ENCODE data around the gene FBH1.
"Not testable (repeated sequence)": the region's sequence is repeated elsewhere in the genome, so short reads cannot be mapped to it uniquely, and the experiment has no call there.

Gene FBH1

DNA sequence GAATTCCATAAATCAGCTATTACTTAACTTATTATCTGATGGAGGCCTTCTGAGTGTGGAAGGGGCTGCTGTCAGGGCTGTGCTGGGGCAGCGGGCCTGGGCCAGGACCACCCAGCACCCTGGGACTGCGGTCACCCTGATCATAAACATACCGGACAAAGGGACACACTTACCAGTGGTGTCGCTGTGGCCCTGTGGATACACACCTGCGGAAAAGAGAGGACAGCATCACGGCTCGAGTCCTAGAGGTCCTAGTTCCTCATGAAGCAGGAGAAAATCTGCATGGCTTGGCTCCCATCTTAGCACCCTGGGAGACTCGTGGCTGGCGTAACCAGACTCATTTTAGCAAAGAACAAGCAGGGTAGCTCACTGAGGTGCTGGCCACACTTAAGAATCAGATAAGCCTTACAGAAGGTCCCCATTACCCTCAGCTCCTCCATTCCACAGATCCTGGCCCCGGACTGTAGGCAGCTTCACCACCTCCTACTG lies 69.6 kb downstream of the FBH1 start:
- DNase-seq (ENCODE audit: low spot score): no peak

DNA sequence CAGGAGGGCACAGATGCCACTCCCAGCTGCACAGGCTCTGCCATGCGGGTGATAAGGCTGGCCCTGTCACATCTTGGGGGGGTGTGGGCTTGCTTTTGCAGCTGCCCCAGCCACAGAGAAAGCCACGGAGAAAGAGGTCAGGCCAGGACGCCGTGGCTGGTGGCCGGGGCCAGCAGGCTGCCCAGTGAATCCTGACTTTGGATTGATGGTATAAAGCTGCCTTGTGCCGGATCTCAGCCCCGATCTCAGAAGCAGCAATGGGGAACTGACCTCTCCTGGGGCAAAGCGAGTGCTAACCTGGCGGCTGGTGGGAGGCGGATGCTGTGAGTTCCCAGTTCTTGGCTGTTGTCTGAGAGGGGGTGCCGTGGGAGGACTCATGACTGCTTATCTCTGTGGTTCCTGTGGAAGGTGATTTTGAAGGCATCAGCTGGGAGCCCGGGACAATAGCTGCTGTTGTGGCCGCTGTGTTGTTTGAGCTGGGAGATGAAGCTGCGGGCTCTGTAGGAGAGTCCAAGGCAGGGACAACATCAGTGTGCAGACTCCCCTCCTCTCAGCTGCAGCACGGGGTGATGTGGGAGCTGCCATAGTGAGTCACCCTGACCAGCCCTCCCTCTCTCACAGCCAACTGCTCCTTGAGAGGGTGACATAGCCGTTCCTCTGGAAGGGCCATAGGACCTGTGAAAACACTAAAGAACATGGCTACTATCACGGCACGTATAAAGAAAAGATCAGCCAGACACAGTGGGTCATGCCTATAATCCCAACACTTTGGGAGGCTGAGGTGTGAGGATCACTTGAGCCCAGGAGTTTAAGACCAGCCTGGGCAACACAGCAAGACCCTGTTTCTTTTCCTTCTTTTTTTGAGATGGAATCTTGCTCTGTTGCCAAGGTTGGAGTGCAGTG lies 70.3 kb downstream of the FBH1 start:
- DNase-seq (ENCODE audit: low spot score): no peak

DNA sequence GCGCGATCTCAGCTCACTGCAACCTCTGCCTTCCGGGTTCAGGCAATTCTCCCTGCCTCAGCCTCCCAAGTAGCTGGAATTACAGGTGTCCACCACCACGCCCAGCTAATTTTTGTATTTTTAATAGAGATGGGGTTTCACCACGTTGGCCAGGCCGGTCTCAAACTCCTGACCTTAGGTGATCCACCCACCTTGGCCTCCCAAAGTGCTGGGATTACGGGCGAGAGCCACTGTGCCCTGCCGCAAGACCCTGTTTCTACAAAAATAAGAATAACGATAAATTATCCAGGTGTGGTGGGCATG lies 70.9 kb downstream of the FBH1 start:
- not testable (repeated sequence) for DNase-seq (ENCODE audit: low spot score)

DNA sequence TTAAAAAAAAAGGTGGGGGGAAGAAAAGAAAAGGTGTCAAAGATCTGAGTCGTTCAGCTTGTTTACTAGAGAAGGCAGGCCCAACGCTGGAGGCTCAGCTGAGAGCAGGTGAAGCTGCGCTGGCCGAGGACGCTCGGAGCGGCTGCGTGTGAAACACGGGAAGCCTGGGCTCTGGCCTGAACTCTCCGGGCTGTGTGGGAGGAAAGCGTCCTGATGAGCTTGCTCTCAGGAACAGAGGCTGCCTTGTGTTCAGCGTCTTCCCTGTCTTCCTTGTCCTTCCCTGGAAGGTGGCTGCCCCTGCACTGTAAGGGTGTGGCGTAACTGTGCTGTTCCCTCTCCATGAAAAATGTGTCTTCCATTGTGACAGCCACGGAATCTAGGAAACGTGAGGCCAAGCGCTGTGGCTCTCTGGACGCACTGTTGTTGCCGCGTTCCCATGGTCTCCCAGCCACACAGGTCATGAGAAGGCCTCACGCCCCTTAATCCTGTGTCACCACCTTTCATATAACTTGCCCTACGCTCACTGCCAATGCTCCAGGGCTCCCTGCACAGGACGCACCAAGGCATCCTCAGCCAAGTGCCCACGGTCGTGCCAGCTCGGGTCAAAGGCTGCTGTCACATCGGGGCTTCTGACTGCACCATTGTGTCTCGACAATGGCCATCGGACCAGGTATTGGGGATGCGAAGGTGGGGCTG lies 71.5 kb downstream of the FBH1 start:
- DNase-seq (ENCODE audit: low spot score): no peak

DNA sequence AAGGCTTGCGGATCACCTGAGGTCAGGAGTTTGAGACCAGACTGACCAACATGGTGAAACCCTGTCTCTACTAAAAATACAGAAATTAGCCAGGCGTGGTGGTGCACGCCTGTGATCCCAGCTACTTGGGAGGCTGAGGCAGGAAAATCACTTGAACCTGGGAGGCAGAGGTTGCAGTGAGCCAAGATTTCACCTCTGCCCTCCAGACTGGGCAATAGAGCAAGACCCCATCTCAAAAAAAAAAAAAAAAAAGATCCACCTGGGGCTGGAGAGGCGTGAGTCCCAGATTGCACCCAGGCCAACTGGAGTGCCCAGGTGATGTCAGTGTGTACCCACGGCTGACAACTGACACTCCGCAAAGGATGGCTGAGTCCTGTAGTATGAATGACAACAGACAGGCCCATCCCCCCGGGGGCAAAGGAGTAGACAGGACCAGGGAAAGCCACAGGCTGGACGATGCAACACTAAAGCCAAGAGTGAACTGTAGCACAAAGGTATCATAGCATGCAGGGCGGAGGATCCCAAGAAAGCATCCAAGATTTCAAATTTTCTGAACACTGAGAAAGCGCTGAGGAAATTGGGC lies 72.4 kb downstream of the FBH1 start:
- not testable (repeated sequence) for DNase-seq (ENCODE audit: low spot score)

DNA sequence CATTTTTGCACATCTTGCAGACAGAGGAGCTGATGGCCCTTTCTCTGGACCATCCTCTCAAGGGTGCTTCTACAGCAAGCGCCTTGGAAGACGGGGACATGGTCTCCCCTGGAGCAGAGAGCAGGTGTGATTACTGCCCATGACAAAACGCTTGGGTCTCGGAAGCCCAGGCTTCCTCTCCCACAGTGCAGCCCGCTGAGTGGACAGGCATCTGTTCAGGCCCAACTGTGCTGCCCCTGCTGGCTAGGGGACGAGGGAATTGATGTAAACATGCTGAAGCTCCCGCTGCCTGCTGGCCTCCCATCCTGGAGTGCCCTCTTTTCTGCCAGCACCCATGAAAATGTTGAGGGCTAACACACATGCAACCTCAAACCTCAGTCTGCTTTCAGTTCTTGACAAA lies 73.0 kb downstream of the FBH1 start:
- no peak for DNase-seq (ENCODE audit: low spot score)

DNA sequence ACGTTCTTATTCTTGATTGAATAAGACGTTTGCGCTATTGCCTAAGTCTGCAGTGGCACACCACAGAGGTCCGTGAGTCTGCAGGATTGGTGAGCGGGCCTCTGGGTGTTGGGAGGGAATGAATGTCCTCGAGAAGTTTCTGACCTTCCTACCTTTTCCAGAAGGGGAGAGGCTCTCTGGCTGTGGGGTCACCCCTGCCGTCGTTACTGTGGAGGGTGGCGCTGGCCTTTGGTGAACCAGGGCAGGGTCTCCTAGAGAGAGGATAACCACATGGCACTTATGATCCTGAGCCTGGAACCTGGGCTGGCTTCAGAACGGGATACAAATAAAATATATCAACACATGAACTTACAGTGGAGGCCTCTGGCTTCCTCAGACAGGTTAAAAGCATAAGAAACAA lies 73.5 kb downstream of the FBH1 start:
- no peak for DNase-seq (ENCODE audit: low spot score)

DNA sequence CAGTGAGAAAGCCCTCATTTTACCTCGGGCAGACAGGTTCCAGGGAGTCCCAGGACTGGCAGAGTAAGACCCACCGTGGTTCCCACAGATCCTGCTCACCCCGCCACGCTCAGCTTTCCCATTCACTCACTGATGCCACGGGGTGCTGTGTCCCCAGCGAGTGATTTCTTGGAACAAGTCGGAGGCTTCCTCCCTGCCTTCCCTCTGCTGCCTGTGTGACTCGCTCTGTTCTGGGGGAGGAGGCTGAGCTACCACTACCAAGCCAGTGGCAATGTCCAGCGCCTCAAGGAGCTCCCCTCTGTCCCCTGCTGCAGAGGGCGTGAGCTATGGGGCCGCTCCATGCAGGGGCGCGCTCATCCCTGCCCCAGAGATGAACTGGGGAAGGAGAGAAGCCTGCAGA lies 74.7 kb downstream of the FBH1 start:
- no peak for DNase-seq (ENCODE audit: low spot score)

DNA sequence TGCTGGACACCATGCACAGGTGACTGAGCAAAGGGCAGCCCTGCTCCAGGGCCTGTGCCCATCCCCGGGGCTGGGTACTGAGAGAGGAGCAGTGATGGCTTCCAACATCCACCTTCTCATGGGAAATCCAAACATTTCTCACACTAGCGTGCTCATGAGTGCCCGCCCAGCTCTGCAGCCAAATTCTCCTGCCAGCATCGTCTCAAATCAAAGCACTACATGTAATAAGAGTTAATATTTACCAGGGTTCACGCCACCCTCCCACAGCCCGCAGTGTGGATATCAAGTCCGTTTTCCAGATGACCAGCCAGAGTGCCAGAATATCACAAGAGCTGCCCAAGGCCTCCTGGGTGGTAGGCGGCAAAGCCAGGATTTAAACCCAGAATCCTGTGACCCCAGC lies 75.2 kb downstream of the FBH1 start:
- DNase-seq (ENCODE audit: low spot score): no peak

DNA sequence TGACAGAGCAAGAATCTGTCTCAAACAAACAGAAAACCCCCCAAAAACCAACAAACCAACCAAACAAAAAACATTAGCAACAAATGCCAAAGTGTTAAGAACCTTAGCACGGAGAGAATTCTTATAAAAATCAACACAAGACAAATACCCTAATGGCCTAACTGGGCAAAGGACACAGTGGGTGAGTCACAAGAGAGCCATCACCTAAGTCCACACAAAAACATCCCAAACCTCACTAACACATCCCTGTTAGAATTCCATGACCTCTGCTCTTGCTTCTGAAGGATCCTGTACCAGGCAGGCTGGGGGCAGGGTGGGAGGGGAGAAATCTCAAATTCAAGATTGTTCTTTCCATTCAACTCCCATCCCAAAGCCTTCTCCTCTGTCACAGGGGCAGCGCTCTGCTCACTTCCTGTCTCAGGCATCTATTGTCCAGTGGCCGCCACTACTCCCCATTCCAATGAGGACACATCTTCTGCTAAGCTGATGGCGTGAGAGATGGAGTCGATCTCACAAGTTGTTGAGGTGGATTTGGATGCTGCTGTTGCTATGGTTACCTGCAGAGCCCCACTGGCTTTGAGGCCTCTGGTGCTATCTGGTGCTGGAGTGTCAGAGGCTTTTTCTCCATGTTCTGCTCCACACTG lies 78.1 kb downstream of the FBH1 start:
- DNase-seq (ENCODE audit: low spot score): no peak

DNA sequence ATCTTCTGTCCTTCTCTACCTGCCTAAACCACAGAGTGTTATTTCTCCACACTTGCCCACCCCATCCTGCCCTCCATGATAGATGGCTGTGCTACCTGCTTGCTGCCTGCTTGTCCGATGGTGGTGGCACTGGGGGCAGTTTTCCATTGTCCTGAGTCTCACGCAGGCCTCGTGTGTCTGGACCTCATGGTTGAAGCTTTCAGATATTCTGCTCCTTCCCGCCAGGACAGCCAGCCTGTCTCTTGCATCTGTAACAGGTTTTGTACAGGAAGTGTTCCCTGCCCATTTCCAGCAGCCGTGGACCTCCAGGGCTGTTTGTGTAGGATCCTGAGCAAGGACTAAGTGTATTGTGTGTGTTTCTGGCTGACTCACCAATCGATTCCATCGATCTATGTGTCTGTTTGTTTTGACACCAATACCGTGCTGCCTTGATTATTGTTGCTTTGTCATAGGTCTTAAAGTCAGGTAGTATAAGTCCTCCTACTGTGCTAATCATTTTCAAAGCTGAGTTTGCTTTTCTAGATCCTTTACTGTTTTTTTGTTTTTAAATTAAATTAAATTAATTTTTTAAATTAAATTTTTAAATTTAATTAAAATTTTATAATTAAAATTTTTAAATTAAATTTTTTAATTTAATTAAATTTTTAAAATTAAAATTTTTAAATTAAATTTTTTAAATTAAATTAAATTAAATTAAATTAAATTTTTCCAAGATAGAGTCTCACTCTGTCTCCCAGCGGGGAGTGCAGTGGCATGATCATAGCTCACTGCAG lies 78.8 kb downstream of the FBH1 start:
- DNase-seq (ENCODE audit: low spot score): no peak

DNA sequence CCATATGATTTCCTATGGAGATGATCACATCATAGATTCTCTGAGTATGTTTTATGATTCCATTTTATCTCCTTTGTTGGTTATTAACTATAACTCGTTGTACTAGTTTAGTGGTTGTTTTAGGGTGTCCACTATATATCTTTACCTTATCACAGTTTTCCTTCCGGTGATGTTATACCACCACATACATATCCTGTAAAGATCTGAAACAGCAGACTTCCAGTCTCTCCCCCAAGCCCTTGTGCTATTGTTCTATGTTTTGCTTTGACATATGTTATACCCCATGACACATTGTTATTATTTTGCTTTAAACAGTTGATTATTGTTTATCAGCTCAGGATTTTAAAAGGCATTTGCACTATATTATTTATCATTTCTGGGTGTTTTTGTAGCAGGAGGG lies 80.0 kb downstream of the FBH1 start:
- DNase-seq (ENCODE audit: low spot score): no peak

DNA sequence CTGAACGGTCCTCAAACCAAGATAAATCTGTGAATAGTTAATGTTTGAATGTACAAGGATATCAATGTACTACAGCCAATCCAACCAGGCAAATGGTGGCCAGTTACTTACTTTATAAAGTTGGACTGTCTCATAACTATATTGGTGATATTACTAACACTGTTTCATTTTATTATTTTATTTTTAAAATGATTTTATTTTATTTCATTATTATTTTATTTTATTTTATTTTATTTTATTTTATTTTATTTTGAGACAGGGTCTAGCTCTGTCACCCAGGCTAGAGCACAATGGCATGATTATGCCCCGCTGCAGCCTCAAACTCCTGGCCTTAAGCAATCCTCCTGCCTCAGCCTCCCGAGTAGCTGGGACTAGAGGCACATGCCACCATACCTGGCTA lies 80.5 kb downstream of the FBH1 start:
- no peak for DNase-seq (ENCODE audit: low spot score)

DNA sequence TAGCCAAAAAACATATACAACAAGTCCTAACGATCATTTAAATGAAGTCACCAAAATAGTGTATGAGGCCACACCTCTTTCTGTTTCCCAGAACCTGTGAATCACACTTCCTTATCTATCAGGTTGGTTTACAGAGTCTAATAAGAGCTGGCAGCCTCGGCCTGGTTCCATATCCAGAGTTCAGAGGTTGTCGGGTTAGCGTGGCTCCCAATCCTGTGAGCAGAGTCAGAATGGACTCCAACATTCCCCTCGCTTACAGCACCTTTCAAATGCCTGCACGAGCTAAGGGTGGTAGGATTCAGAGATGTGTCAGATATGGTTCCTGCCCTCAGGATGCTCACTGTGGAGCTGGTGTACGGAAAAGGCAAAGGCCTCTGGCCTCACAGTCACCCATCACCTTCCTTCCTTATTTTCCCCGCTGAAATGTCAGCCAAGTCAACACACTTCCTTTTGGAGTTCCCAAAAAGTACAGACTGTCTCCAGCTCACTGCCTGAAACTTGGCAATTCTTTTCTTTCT lies 81.3 kb downstream of the FBH1 start:
- no peak for DNase-seq (ENCODE audit: low spot score)

DNA sequence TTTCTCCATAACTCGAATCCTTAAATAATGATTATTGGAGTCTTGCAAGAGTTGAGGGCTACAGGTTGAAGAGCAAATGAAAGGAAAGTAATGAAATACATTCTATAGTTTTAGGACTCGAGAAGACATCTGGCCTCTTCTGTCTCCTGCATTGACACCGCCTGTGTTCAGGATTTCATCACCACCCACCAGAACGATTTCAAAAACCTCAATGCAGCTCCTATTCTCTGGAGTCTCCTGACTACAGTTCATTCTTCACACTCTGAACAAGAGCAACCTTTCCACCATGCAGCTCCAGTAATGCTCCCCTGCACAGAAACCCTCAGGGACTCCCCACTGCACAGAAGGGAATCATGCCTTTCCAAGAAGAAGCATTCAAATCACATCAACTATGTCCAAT lies 81.8 kb downstream of the FBH1 start:
- DNase-seq (ENCODE audit: low spot score): no peak

DNA sequence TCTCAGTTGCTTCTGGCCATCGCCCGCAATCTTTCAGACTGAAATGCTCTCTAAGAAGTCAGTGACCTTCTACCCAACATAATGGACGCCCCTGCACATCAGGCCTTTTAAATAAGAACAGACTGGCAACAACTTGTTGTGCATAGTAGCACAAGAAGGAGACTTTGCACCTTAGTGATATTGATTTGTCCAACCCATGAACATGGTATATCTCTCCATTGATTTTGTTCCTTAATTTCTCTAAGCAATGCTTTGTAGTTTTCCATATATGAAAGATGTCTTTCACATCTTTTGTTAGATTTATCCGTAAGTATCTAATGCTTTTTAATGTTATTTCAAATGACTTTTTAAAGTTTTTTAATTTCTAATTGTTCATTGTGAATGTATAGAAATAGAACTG lies 83.0 kb downstream of the FBH1 start:
- DNase-seq (ENCODE audit: low spot score): no peak

DNA sequence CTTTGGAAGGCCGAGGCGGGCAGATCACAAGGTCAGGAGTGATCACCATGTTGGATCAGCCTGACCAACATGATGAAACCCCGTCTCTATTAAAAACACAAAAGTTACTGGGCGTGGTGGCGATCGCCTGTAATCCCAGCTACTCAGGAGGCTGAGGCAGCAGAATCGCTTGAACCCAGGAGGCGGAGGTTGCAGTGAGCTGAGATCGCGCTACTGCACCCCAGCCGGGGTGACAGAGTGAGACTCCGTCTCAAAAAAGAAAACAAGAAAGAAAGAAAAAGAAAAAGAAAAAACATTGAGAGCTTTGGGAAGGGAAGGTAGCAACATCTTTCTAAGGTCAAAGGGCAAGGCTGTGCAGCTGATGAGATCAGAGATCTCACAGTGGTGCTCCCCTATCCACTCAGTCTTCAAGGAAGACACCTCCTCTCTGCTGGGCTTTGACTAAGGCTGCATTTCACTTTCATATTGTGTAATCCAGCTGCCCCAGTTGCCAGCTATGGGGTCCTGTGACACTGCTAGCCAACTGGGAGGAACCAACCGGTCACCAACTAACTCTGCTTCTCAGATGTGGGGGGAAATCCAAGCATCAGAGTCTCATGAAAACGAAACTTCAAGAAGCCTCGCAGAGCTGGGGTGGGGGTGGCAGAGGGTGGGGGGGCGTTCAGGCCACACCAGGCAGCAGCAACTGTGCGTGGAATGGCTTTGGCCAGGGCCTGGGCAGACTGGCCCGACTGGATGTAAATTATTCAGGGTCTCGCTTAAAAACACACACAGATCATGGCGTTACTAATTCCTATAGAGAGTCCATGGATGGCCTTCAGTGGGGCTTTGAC lies 85.8 kb downstream of the FBH1 start:
- peak; percentile 63 for DNase-seq (ENCODE audit: low spot score)

DNA sequence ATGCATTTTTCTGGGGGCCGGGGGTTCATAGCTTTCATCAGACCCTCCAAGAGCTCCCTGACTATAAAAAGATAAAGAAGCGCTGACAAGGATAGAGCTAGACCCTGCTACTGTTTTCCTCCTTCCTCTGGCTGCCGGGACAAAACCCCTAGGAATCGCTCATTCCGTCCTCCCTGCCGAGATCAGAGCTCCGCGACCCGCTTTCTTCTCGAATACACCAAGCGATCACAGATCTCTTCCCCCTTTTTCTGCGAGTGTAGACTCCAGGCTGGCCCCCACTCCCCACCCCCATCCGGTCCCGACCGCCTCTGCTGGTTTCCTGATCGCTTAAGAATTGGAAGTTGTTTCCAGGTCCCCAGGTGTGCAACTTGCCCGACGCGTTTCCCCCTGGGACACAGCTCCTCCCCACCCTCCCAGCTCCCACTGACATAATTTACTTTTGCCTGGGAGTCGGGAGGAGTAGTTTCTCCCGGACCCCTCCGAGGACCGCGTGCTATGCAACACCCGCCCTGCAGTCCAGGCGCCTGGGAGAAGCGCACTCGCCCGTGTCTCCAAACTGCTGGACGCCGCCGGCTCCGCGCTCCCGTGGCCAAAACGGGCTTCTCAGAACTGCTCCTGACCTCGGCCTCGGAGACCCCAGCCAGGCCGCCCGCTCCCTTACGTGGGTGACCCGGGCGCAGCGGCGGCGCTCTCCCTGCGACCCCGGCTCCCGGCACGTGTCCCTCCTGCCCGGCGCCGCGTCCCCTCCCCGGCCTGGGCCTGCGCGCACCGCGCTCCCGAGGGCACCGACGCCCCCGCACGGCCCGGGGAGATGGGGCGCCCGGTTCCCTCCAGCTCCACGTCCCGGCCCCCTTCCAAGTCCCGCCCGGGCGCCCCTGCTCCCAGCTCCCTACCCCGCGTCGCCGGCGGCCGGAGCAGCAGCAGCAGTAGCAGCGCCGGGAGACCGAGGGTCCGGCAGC lies 86.7 kb downstream of the FBH1 start:
- DNase-seq (ENCODE audit: low spot score): peak; percentile 9

DNA sequence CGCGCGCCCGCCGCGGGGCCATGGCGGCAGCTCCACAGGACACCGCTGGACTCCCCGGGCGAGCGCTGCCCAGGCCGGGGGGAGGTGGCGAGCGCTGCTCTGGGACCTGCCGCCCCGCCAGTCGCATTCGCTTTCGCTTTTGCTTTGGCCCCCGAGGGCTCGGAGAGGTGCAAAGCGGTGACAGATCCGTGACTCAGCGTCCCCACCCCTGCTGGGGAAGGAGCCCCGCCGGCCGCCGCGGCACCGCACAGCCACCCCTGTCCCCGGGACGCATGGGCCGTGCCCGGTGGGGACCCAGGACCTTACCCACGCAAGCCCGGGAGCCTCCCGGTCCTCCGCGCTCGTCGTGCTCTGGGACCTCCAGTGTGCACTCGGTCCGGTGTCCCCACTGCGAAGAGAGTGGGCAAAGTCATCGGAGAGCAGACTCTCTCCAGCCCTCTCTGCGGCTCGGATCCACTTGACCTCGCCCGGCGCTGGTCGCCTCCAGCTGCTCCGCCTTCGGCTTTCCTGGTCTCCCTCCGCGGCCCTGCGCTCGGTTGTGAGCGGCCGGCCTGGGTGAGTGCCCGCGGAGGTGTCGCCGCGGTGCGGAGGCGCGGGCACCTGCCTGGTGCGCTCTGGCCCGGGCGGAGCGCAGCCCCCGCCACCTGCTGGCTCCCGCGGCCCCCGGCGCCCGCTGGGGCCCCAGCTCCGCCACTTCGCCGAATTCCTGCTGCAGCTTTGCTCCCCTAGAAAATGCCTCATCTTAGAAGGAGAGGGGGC lies 87.6 kb downstream of the FBH1 start, which contains the start of gene IL15RA:
TSS of gene IL15RA (minus strand) at position 73 of the 759 bp plus-strand sequence. CDS start at position 22, 51 bp downstream.
- peak; percentile 21 for DNase-seq (ENCODE audit: low spot score)
